GM19324 (cell line): Measurements from ENCODE around the gene CHST10.

Experiments used
- ATAC-seq: cut with Tn5 transposase; IDR thresholded peaks from one replicate; pipeline ENCODE4 v1.9.1; 2021; ENCODE audit warnings: mild to moderate bottlenecking, moderate library complexity; ENCODE audit not compliant: unreplicated experiment, low FRiP score

Gene CHST10

GRCh38 chr2:100417711-100418124 lies 250 bp upstream of the CHST10 start:
- ATAC-seq, result no peak

- no peak for ATAC-seq
Observed at GRCh38 chr2:100416397-100416934, 1.0 kb downstream of the CHST10 start.

GRCh38 chr2:100413571-100413970 lies 3.9 kb downstream of the CHST10 start:
- no peak for ATAC-seq

- no peak for ATAC-seq
Observed at GRCh38 chr2:100412881-100413321, 4.6 kb downstream of the CHST10 start.

GRCh38 chr2:100412466-100412865 lies 5.0 kb downstream of the CHST10 start:
- ATAC-seq, result no peak

- ATAC-seq, result no peak
Observed at GRCh38 chr2:100411841-100412292, 5.6 kb downstream of the CHST10 start.

- no peak for ATAC-seq
Observed at GRCh38 chr2:100409975-100410647, 7.4 kb downstream of the CHST10 start.

GRCh38 chr2:100409461-100409860 lies 8.0 kb downstream of the CHST10 start:
- ATAC-seq, result no peak

- no peak for ATAC-seq
Observed at GRCh38 chr2:100408941-100409340, 8.5 kb downstream of the CHST10 start.

- ATAC-seq, result no peak
Observed at GRCh38 chr2:100408104-100408503, 9.4 kb downstream of the CHST10 start.

- ATAC-seq, result no peak
Observed at GRCh38 chr2:100407563-100407962, 9.9 kb downstream of the CHST10 start.

- no peak for ATAC-seq
Observed at GRCh38 chr2:100407073-100407472, 10.4 kb downstream of the CHST10 start.

- ATAC-seq, result no peak
Observed at GRCh38 chr2:100406120-100406508, 11.4 kb downstream of the CHST10 start.

GRCh38 chr2:100405403-100406119 lies 11.9 kb downstream of the CHST10 start:
- no peak for ATAC-seq

- ATAC-seq, result no peak
Observed at GRCh38 chr2:100404411-100404810, 13.1 kb downstream of the CHST10 start.

- no peak for ATAC-seq
Observed at GRCh38 chr2:100403722-100404121, 13.7 kb downstream of the CHST10 start.

GRCh38 chr2:100401268-100401667 lies 16.2 kb downstream of the CHST10 start:
- ATAC-seq, result no peak

GRCh38 chr2:100399714-100400113 lies 17.8 kb downstream of the CHST10 start:
- ATAC-seq, result no peak

GRCh38 chr2:100397976-100398375 lies 19.5 kb downstream of the CHST10 start:
- ATAC-seq, result no peak

- ATAC-seq, result no peak
Observed at GRCh38 chr2:100397118-100397860, 20.2 kb downstream of the CHST10 start.

- no peak for ATAC-seq
Observed at GRCh38 chr2:100396483-100396882, 21.0 kb downstream of the CHST10 start.
